Measurements from ENCODE around the gene AGMO.

AGMO gene

GRCh38 chr7:15228831-15229230 is 333.0 kb downstream of the AGMO start:
- no peak overlapping the region for H3K27ac ChIP-seq (ENCODE audit: low read depth, low read length)
- peaks cover 0 to 5% of the 10 kb centered on the region in 2 donors for H3K9me3 ChIP-seq (ENCODE audit: control insufficient read depth in 1 of 2, low read length in 2 of 2)
- no peaks in the 10 kb centered on the region for H3K27me3 ChIP-seq (ENCODE audit: control insufficient read depth in 1 of 2, insufficient read depth in 2 of 2, low read length in 2 of 2)
- H3K9ac ChIP-seq (ENCODE audit: low read depth in 1 of 2, low read length in 2 of 2): no peak overlapping the region
- H3K4me1 ChIP-seq (ENCODE audit: control insufficient read depth in 1 of 2, insufficient read depth in 2 of 2, low read length in 2 of 2): no peaks in the 10 kb centered on the region
- no peaks in the 10 kb centered on the region for H3K36me3 ChIP-seq (ENCODE audit: control insufficient read depth in 1 of 2, insufficient read depth in 2 of 2, low read length in 2 of 2)
- no peak overlapping the region for H3K4me3 ChIP-seq (ENCODE audit: low read depth in 1 of 2, low read length in 2 of 2)

GRCh38 chr7:15225981-15226380 is 335.8 kb downstream of the AGMO start:
- H3K27ac ChIP-seq (ENCODE audit: low read depth, low read length): no peak overlapping the region
- H3K9me3 ChIP-seq (ENCODE audit: control insufficient read depth in 1 of 2, low read length in 2 of 2): peaks cover 0 to 5% of the 10 kb centered on the region in 2 donors
- H3K4me1 ChIP-seq (ENCODE audit: control insufficient read depth in 1 of 2, insufficient read depth in 2 of 2, low read length in 2 of 2): no peaks in the 10 kb centered on the region
- no peak overlapping the region for H3K9ac ChIP-seq (ENCODE audit: low read depth in 1 of 2, low read length in 2 of 2)
- no peak overlapping the region for H3K4me3 ChIP-seq (ENCODE audit: low read depth in 1 of 2, low read length in 2 of 2)
- H3K27me3 ChIP-seq (ENCODE audit: control insufficient read depth in 1 of 2, insufficient read depth in 2 of 2, low read length in 2 of 2): no peaks in the 10 kb centered on the region
- no peaks in the 10 kb centered on the region for H3K36me3 ChIP-seq (ENCODE audit: control insufficient read depth in 1 of 2, insufficient read depth in 2 of 2, low read length in 2 of 2)

DNA sequence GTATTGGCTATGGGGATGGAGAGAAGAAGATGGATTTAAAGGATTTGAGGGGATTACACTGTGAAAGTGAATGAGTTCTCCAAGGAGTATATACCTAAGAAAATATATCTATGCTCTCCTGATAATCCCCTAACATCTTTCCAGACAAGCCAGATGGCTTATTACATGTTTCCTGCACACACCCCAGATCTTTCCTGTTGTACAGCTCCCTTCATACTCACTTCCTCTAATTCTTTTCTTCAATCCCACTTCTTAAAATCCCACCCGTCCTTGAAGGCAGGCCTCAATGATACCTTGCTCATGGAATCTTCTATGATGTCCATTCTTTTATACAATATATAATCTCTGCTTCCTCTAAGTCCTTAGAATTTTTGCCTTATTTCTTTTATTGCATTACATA is 342.1 kb downstream of the AGMO start:
- H3K4me3 ChIP-seq (ENCODE audit: low read depth in 1 of 2, low read length in 2 of 2): no peak overlapping the region
- no peaks in the 10 kb centered on the region for H3K9me3 ChIP-seq (ENCODE audit: control insufficient read depth in 1 of 2, low read length in 2 of 2)
- H3K27ac ChIP-seq (ENCODE audit: low read depth, low read length): no peak overlapping the region
- no peak overlapping the region for H3K9ac ChIP-seq (ENCODE audit: low read depth in 1 of 2, low read length in 2 of 2)
- H3K4me1 ChIP-seq (ENCODE audit: control insufficient read depth in 1 of 2, insufficient read depth in 2 of 2, low read length in 2 of 2): no peaks in the 10 kb centered on the region
- H3K27me3 ChIP-seq (ENCODE audit: control insufficient read depth in 1 of 2, insufficient read depth in 2 of 2, low read length in 2 of 2): no peaks in the 10 kb centered on the region
- H3K36me3 ChIP-seq (ENCODE audit: control insufficient read depth in 1 of 2, insufficient read depth in 2 of 2, low read length in 2 of 2): no peaks in the 10 kb centered on the region

DNA sequence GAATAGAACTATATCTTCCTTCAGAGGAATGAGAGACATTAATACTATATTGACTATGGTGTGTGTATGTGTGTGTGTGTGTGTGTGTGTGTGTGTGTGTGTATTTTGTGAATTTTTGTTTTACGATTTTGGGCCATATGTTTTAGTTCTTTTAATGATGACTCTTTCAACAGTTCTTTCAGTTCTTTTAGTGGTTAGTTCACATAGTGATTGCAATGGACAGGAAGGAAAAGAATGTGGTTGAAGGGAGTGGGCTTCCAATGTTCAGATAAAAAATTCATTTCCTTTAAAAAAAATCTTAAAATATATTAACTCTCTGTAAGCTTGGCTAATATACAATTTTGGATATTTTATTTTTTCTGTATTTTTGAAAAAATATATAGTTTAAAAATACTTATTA is 343.6 kb downstream of the AGMO start:
- Histone ChIP-seq H3K36me3 (ENCODE audit: control insufficient read depth in 1 of 2, insufficient read depth in 2 of 2, low read length in 2 of 2) (no peaks in the 10 kb centered on the region), H3K27me3 (ENCODE audit: control insufficient read depth in 1 of 2, insufficient read depth in 2 of 2, low read length in 2 of 2) (no peaks in the 10 kb centered on the region), H3K27ac (ENCODE audit: low read depth, low read length) (no peak overlapping the region)

GRCh38 chr7:15215616-15216015 is 346.2 kb downstream of the AGMO start:
- no peak overlapping the region for H3K4me3 ChIP-seq (ENCODE audit: low read depth in 1 of 2, low read length in 2 of 2)
- no peak overlapping the region for H3K9ac ChIP-seq (ENCODE audit: low read depth in 1 of 2, low read length in 2 of 2)
- H3K36me3 ChIP-seq (ENCODE audit: control insufficient read depth in 1 of 2, insufficient read depth in 2 of 2, low read length in 2 of 2): no peaks in the 10 kb centered on the region
- no peaks in the 10 kb centered on the region for H3K4me1 ChIP-seq (ENCODE audit: control insufficient read depth in 1 of 2, insufficient read depth in 2 of 2, low read length in 2 of 2)
- H3K27ac ChIP-seq (ENCODE audit: low read depth, low read length): no peak overlapping the region
- H3K27me3 ChIP-seq (ENCODE audit: control insufficient read depth in 1 of 2, insufficient read depth in 2 of 2, low read length in 2 of 2): no peaks in the 10 kb centered on the region
- H3K9me3 ChIP-seq (ENCODE audit: control insufficient read depth in 1 of 2, low read length in 2 of 2): no peaks in the 10 kb centered on the region

More for the DNA sequence above, 343.6 kb downstream of the AGMO start:
- H3K9ac ChIP-seq (ENCODE audit: low read depth in 1 of 2, low read length in 2 of 2): no peak overlapping the region
- H3K9me3 ChIP-seq (ENCODE audit: control insufficient read depth in 1 of 2, low read length in 2 of 2): no peaks in the 10 kb centered on the region
- H3K4me3 ChIP-seq (ENCODE audit: low read depth in 1 of 2, low read length in 2 of 2): no peak overlapping the region
- H3K4me1 ChIP-seq (ENCODE audit: control insufficient read depth in 1 of 2, insufficient read depth in 2 of 2, low read length in 2 of 2): no peaks in the 10 kb centered on the region

DNA sequence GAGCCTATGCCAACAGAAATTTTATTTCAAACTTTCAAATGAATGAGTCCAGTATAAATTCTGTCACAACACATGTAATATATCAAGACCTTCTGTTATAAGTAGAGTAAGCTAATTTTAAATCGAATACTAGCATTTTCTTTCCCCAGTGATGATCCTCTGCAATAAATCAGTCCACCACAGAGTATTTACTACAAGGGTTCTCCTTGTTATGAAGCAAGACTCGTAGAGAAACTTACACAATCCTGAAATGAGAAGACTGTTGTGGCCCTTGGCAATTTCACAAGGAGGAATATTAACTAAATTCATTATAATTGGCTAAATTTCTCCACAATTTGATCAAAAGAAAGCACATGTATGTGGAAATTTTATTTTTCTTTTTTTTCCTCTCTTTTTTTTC is 346.8 kb downstream of the AGMO start:
- H3K9me3 ChIP-seq (ENCODE audit: control insufficient read depth in 1 of 2, low read length in 2 of 2): no peaks in the 10 kb centered on the region
- no peaks in the 10 kb centered on the region for H3K4me1 ChIP-seq (ENCODE audit: control insufficient read depth in 1 of 2, insufficient read depth in 2 of 2, low read length in 2 of 2)
- H3K9ac ChIP-seq (ENCODE audit: low read depth in 1 of 2, low read length in 2 of 2): no peak overlapping the region
- no peaks in the 10 kb centered on the region for H3K27me3 ChIP-seq (ENCODE audit: control insufficient read depth in 1 of 2, insufficient read depth in 2 of 2, low read length in 2 of 2)
- no peak overlapping the region for H3K27ac ChIP-seq (ENCODE audit: low read depth, low read length)
- H3K4me3 ChIP-seq (ENCODE audit: low read depth in 1 of 2, low read length in 2 of 2): no peak overlapping the region
- no peaks in the 10 kb centered on the region for H3K36me3 ChIP-seq (ENCODE audit: control insufficient read depth in 1 of 2, insufficient read depth in 2 of 2, low read length in 2 of 2)

- Histone ChIP-seq H3K4me1 (ENCODE audit: control insufficient read depth in 1 of 2, insufficient read depth in 2 of 2, low read length in 2 of 2) (no peaks in the 10 kb centered on the region), H3K27ac (ENCODE audit: low read depth, low read length) (no peak overlapping the region), H3K4me3 (ENCODE audit: low read depth in 1 of 2, low read length in 2 of 2) (no peak overlapping the region), H3K9ac (ENCODE audit: low read depth in 1 of 2, low read length in 2 of 2) (no peak overlapping the region), H3K36me3 (ENCODE audit: control insufficient read depth in 1 of 2, insufficient read depth in 2 of 2, low read length in 2 of 2) (no peaks in the 10 kb centered on the region), H3K9me3 (ENCODE audit: control insufficient read depth in 1 of 2, low read length in 2 of 2) (no peaks in the 10 kb centered on the region), H3K27me3 (ENCODE audit: control insufficient read depth in 1 of 2, insufficient read depth in 2 of 2, low read length in 2 of 2) (no peaks in the 10 kb centered on the region)
These were observed 348.7 kb downstream of the AGMO start for GRCh38 chr7:15213093-15213492.

DNA sequence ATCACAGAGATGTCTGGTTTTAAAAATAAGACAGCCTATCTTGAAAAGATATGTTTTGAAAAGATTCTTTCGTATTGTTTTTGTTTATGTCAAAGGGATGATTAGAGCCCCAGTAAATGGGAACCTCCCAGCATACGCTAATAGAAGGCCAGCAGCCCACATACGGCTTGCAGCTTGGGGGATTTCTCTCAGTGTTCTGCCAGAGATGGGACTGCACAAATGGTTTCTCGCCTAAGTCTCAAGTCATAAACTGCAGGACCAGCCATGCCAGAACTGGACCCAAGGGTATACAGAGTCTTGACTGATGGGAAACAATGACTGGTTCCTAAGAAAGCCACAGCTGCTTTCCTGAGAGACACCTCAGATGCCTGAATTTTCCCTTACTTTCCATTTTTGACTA is 352.4 kb downstream of the AGMO start:
- Histone ChIP-seq H3K36me3 (ENCODE audit: control insufficient read depth in 1 of 2, insufficient read depth in 2 of 2, low read length in 2 of 2) (no peaks in the 10 kb centered on the region), H3K27ac (ENCODE audit: low read depth, low read length) (no peak overlapping the region), H3K4me1 (ENCODE audit: control insufficient read depth in 1 of 2, insufficient read depth in 2 of 2, low read length in 2 of 2) (no peaks in the 10 kb centered on the region), H3K4me3 (ENCODE audit: low read depth in 1 of 2, low read length in 2 of 2) (no peak overlapping the region), H3K9ac (ENCODE audit: low read depth in 1 of 2, low read length in 2 of 2) (no peak overlapping the region), H3K27me3 (ENCODE audit: control insufficient read depth in 1 of 2, insufficient read depth in 2 of 2, low read length in 2 of 2) (no peaks in the 10 kb centered on the region), H3K9me3 (ENCODE audit: control insufficient read depth in 1 of 2, low read length in 2 of 2) (no peaks in the 10 kb centered on the region)

- H3K36me3 ChIP-seq (ENCODE audit: control insufficient read depth in 1 of 2, insufficient read depth in 2 of 2, low read length in 2 of 2): no peaks in the 10 kb centered on the region
- no peaks in the 10 kb centered on the region for H3K9me3 ChIP-seq (ENCODE audit: control insufficient read depth in 1 of 2, low read length in 2 of 2)
- no peak overlapping the region for H3K9ac ChIP-seq (ENCODE audit: low read depth in 1 of 2, low read length in 2 of 2)
- H3K4me1 ChIP-seq (ENCODE audit: control insufficient read depth in 1 of 2, insufficient read depth in 2 of 2, low read length in 2 of 2): no peaks in the 10 kb centered on the region
- H3K27ac ChIP-seq (ENCODE audit: low read depth, low read length): no peak overlapping the region
- no peak overlapping the region for H3K4me3 ChIP-seq (ENCODE audit: low read depth in 1 of 2, low read length in 2 of 2)
- H3K27me3 ChIP-seq (ENCODE audit: control insufficient read depth in 1 of 2, insufficient read depth in 2 of 2, low read length in 2 of 2): no peaks in the 10 kb centered on the region
These were observed 357.4 kb downstream of the AGMO start for GRCh38 chr7:15204421-15204820.

DNA sequence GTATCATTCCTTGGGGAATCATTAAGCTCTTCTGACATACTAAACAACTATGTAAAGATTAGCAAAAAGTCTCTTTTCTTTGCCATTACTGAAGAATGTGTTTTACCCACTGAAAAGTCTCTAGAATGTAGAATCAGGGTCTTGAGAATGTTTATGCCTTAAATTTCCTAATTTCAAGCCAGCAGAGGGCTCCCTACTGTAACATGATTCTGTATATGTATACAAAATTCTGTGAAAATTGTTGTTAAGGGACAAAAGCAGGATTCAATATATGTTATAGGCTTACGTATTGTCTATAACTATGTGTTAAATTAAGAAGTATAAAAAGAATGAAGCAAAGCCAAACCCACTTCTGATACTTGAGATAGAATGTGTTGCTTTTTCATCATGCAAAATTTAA is 362.3 kb downstream of the AGMO start:
- H3K9me3 ChIP-seq (ENCODE audit: control insufficient read depth in 1 of 2, low read length in 2 of 2): no peaks in the 10 kb centered on the region

More for the DNA sequence above, 362.3 kb downstream of the AGMO start:
- H3K4me3 ChIP-seq (ENCODE audit: low read depth in 1 of 2, low read length in 2 of 2): no peak overlapping the region
- H3K9ac ChIP-seq (ENCODE audit: low read depth in 1 of 2, low read length in 2 of 2): no peak overlapping the region
- no peaks in the 10 kb centered on the region for H3K27me3 ChIP-seq (ENCODE audit: control insufficient read depth in 1 of 2, insufficient read depth in 2 of 2, low read length in 2 of 2)
- no peaks in the 10 kb centered on the region for H3K4me1 ChIP-seq (ENCODE audit: control insufficient read depth in 1 of 2, insufficient read depth in 2 of 2, low read length in 2 of 2)
- no peaks in the 10 kb centered on the region for H3K36me3 ChIP-seq (ENCODE audit: control insufficient read depth in 1 of 2, insufficient read depth in 2 of 2, low read length in 2 of 2)
- no peak overlapping the region for H3K27ac ChIP-seq (ENCODE audit: low read depth, low read length)
